H9 (cell line): Measurements from ENCODE around the gene NTF4. TPM values are rescaled to one million over a fixed set of nuclear protein-coding genes. Genes with fewer than 3 reads are reported as not detected.

Experiments used
- DNase-seq: peaks from one replicate; pipeline ENCODE4 v3.0.0-alpha.2; 2017
- H2AFZ ChIP-seq: one replicate; pipeline ENCODE4 v1.6.1; 2013; ENCODE audit warnings: mild to moderate bottlenecking, low read length, control low read depth, moderate library complexity
- H2AK5ac ChIP-seq: 2 replicates; pipeline ENCODE4 v1.6.1; 2013; ENCODE audit warnings: low read length, control low read depth, mixed read lengths; ENCODE audit not compliant: insufficient read length
- H2BK120ac ChIP-seq: one replicate; pipeline ENCODE4 v1.6.1; 2013; ENCODE audit warnings: low read depth, mild to moderate bottlenecking, low read length, control low read depth, inconsistent platforms; ENCODE audit not compliant: poor library complexity, severe bottlenecking
- H2BK12ac ChIP-seq: 2 replicates; pipeline ENCODE4 v1.6.1; 2013; ENCODE audit warnings: low read length, control low read depth, mixed read lengths, low read depth; ENCODE audit not compliant: insufficient read length
- H2BK15ac ChIP-seq: 2 replicates; pipeline ENCODE4 v1.6.1; 2013; ENCODE audit warnings: low read depth, low read length, control low read depth
- H2BK20ac ChIP-seq: one replicate; pipeline ENCODE4 v1.6.1; 2013; ENCODE audit warnings: low read depth, mild to moderate bottlenecking, low read length, control low read depth, inconsistent platforms; ENCODE audit not compliant: poor library complexity, severe bottlenecking
- H2BK5ac ChIP-seq: 2 replicates; pipeline ENCODE4 v1.6.1; 2013; ENCODE audit warnings: low read length, control low read depth, mixed read lengths; ENCODE audit not compliant: insufficient read length
- H3K14ac ChIP-seq: 2 replicates; pipeline ENCODE4 v1.6.1; 2013; ENCODE audit warnings: low read length, control low read depth; ENCODE audit not compliant: insufficient read depth
- H3K18ac ChIP-seq: 2 replicates; pipeline ENCODE4 v1.6.1; 2013; ENCODE audit warnings: low read depth, mild to moderate bottlenecking, mixed read lengths, low read length, control low read depth; ENCODE audit not compliant: insufficient read length
- H3K23ac ChIP-seq: 2 replicates; pipeline ENCODE4 v1.6.1; 2013; ENCODE audit warnings: low read length, control low read depth, mixed read lengths, low read depth; ENCODE audit not compliant: insufficient read length
- H3K23me2 ChIP-seq: 2 replicates; pipeline ENCODE4 v1.6.1; 2013; ENCODE audit warnings: low read depth, mild to moderate bottlenecking, mixed read lengths, low read length, control low read depth; ENCODE audit not compliant: insufficient read length, poor library complexity, severe bottlenecking
- H3K27ac ChIP-seq: 2 replicates; pipeline ENCODE4 v1.5.1; 2013; ENCODE audit warnings: low read length, control low read depth, mixed read lengths, low read depth; ENCODE audit not compliant: insufficient read length
- H3K27me3 ChIP-seq: 2 replicates; pipeline ENCODE4 v1.6.1; 2013; ENCODE audit warnings: low read length, control low read depth, inconsistent platforms; ENCODE audit not compliant: insufficient read depth
- H3K4ac ChIP-seq: 2 replicates; pipeline ENCODE4 v1.6.1; 2013; ENCODE audit warnings: low read depth, mild to moderate bottlenecking, control low read depth, inconsistent platforms, low read length, moderate library complexity
- H3K4me1 ChIP-seq: 2 replicates; pipeline ENCODE4 v1.6.1; 2013; ENCODE audit warnings: low read length, control low read depth, inconsistent platforms; ENCODE audit not compliant: insufficient read depth
- H3K4me2 ChIP-seq: 2 replicates; pipeline ENCODE4 v1.6.1; 2013; ENCODE audit warnings: low read length, control low read depth, mixed read lengths; ENCODE audit not compliant: insufficient read length, insufficient read depth
- H3K56ac ChIP-seq: 2 replicates; pipeline ENCODE4 v1.6.1; 2013; ENCODE audit warnings: low read depth, mild to moderate bottlenecking, mixed read lengths, low read length, control low read depth; ENCODE audit not compliant: insufficient read length
- H3K79me1 ChIP-seq: 2 replicates; pipeline ENCODE4 v1.6.1; 2013; ENCODE audit warnings: low read depth, mild to moderate bottlenecking, moderate library complexity, low read length, control low read depth, inconsistent platforms; ENCODE audit not compliant: insufficient read depth, poor library complexity, severe bottlenecking
- H3K79me2 ChIP-seq: 2 replicates; pipeline ENCODE4 v1.6.1; 2013; ENCODE audit warnings: low read length, control low read depth, inconsistent platforms; ENCODE audit not compliant: insufficient read depth
- H3K9ac ChIP-seq: 2 replicates; pipeline ENCODE4 v1.6.1; 2013; ENCODE audit warnings: low read length, control low read depth, mixed read lengths; ENCODE audit not compliant: insufficient read length; ENCODE audit errors: extremely low read depth
- H3K9me3 ChIP-seq: one replicate; pipeline ENCODE4 v1.6.1; 2013; ENCODE audit warnings: low read depth, low read length, inconsistent platforms; ENCODE audit not compliant: control insufficient read depth
- H3T11ph ChIP-seq: one replicate; pipeline ENCODE4 v1.6.1; 2013; ENCODE audit warnings: mild to moderate bottlenecking, low read length, control low read depth, inconsistent platforms
- H4K20me1 ChIP-seq: one replicate; pipeline ENCODE4 v1.6.1; 2013; ENCODE audit not compliant: control insufficient read depth, insufficient read length, insufficient read depth
- H4K5ac ChIP-seq: 2 replicates; pipeline ENCODE4 v1.6.1; 2013; ENCODE audit warnings: low read depth, mild to moderate bottlenecking, mixed read lengths, low read length, control low read depth; ENCODE audit not compliant: insufficient read length
- H4K8ac ChIP-seq: replicated peaks from 2 replicates; pipeline ENCODE4 v1.6.1; 2013; ENCODE audit warnings: low read length, control low read depth, mixed read lengths, low read depth; ENCODE audit not compliant: insufficient read length
- H4K91ac ChIP-seq: 2 replicates; pipeline ENCODE4 v1.6.1; 2013; ENCODE audit warnings: low read depth, mild to moderate bottlenecking, moderate library complexity, mixed read lengths, low read length, control low read depth; ENCODE audit not compliant: insufficient read length
- H3K27ac Mint-ChIP-seq, 3 experiments: 2 replicates in 2 of 3; 3 replicates in 1 of 3; pipeline ENCODE4 v1.8.0; 2020 to 2021; ENCODE audit warnings: mixed read lengths in 3 of 3, mild to moderate bottlenecking in 1 of 3, moderate library complexity in 1 of 3
- H3K27me3 Mint-ChIP-seq: 2 replicates; pipeline ENCODE4 v1.8.0; 2021; ENCODE audit warnings: low read depth, mild to moderate bottlenecking, moderate library complexity, mixed read lengths
- H3K36me3 Mint-ChIP-seq, 3 experiments: 2 replicates in 2 of 3; 3 replicates in 1 of 3; pipeline ENCODE4 v1.8.0; 2020 to 2021; ENCODE audit warnings: low read depth in 3 of 3, mixed read lengths in 3 of 3; ENCODE audit not compliant: insufficient read depth in 1 of 3
- H3K4me1 Mint-ChIP-seq, 2 experiments: 2 replicates each; pipeline ENCODE4 v1.8.0; 2020; ENCODE audit warnings: mixed read lengths in 2 of 2
- H3K4me3 Mint-ChIP-seq, 2 experiments: 2 replicates in 1 of 2; 3 replicates in 1 of 2; pipeline ENCODE4 v1.8.0; 2020 to 2021; ENCODE audit warnings: mild to moderate bottlenecking in 2 of 2, mixed read lengths in 2 of 2, moderate library complexity in 1 of 2
- H3K9me3 Mint-ChIP-seq, 2 experiments: 2 replicates in 1 of 2; 3 replicates in 1 of 2; pipeline ENCODE4 v1.8.0; 2020; ENCODE audit warnings: mild to moderate bottlenecking in 2 of 2, mixed read lengths in 2 of 2, moderate library complexity in 1 of 2
- WGBS: extraction: QIAGEN DNeasy Blood & Tissue Kit; methylation state at CpG from one replicate; pipeline ENCODE4 v1.1.7; 2013; ENCODE audit warnings: missing lambda C conversion rate, low lambda C conversion rate, mixed read lengths; ENCODE audit not compliant: insufficient read length; ENCODE audit errors: extremely low coverage; 5-methylcytosine and 5-hydroxymethylcytosine counted together
- total RNA-seq: library from RNA; stranded (reverse); gene quantifications from 2 replicates; pipeline ENCODE4 v1.2.1, GENCODE V29; 2021
- TF ChIP-seq, protein P1 (sequence below): fragments of 200-600 bp; sonication (generic); conservative IDR thresholded peaks from 3 replicates; pipeline ENCODE4 v1.8.0; 2021; ENCODE audit warnings: antibody characterized with exemption, mild to moderate bottlenecking

Gene NTF4
- total RNA-seq, 1 experiment from 2014 or later = 2.1 TPM

DNA sequence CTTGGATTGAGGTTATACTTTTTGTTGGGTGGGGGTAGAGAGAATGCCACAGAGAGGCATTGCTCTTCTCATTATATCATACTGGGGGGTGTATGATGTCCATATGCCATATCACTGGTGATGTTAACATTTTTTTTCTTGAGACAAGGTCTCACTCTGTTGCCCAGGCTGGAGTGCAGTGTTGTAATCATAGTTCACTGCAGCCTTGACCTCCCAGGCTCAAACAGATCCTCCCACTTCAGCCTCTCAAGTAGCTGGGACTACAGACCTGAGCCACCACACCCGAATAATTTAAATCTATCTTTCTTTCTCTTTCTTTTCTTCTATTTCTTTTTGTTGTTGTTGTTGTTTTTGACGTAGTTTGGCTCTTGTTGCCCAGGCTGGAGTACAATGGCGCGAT lies 15.8 kb upstream of the NTF4 start:
- H3K9me3 Mint-ChIP-seq = peaks cover 3% of the 10 kb centered on the region in 2 experiments; a peak in 3 of 5 replicates
- TF ChIP-seq, protein P1, sequence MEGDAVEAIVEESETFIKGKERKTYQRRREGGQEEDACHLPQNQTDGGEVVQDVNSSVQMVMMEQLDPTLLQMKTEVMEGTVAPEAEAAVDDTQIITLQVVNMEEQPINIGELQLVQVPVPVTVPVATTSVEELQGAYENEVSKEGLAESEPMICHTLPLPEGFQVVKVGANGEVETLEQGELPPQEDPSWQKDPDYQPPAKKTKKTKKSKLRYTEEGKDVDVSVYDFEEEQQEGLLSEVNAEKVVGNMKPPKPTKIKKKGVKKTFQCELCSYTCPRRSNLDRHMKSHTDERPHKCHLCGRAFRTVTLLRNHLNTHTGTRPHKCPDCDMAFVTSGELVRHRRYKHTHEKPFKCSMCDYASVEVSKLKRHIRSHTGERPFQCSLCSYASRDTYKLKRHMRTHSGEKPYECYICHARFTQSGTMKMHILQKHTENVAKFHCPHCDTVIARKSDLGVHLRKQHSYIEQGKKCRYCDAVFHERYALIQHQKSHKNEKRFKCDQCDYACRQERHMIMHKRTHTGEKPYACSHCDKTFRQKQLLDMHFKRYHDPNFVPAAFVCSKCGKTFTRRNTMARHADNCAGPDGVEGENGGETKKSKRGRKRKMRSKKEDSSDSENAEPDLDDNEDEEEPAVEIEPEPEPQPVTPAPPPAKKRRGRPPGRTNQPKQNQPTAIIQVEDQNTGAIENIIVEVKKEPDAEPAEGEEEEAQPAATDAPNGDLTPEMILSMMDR = no peak
- H4K20me1 ChIP-seq = no peaks in the 10 kb centered on the region
- no peaks in the 10 kb centered on the region for H3K23me2 ChIP-seq
- H2BK20ac ChIP-seq = no peak overlapping the region
- H3K79me1 ChIP-seq = no peaks in the 10 kb centered on the region
- H3K27ac Mint-ChIP-seq = no peak overlapping the region
- no peak overlapping the region for H3K9ac ChIP-seq
- no peak overlapping the region for H2AK5ac ChIP-seq
- H3K56ac ChIP-seq = no peak overlapping the region
- peaks cover 2 to 6% of the 10 kb centered on the region in 2 experiments for H3K4me1 Mint-ChIP-seq
- H3K4me1 ChIP-seq = no peaks in the 10 kb centered on the region
- no peak overlapping the region for H2BK12ac ChIP-seq
- no peaks in the 10 kb centered on the region; a peak in 1 of 7 replicates for H3K36me3 Mint-ChIP-seq
- H3K27me3 Mint-ChIP-seq = peaks cover 42% of the 10 kb centered on the region
- no peak overlapping the region for H3K18ac ChIP-seq
- H3T11ph ChIP-seq = no peak overlapping the region
- H2BK120ac ChIP-seq = no peak overlapping the region
- no peak overlapping the region for H2BK15ac ChIP-seq
- WGBS = no CpG with 5 or more reads among the region's 4 CpGs
- no peak overlapping the region for H4K5ac ChIP-seq
- H2BK5ac ChIP-seq = no peak overlapping the region
- no peaks in the 10 kb centered on the region for H3K27me3 ChIP-seq
- H4K91ac ChIP-seq = no peak overlapping the region
- no peak overlapping the region for H3K23ac ChIP-seq
- no peak overlapping the region for H3K4me2 ChIP-seq
- H4K8ac ChIP-seq = no peak overlapping the region
- no peaks in the 10 kb centered on the region for H3K79me2 ChIP-seq
- H3K27ac ChIP-seq = no peak overlapping the region
- no peak overlapping the region for H3K14ac ChIP-seq
- H3K4ac ChIP-seq = no peak overlapping the region
- no peak for DNase-seq
- H3K4me3 Mint-ChIP-seq = no peak overlapping the region
- H2AFZ ChIP-seq = no peak overlapping the region
- no peaks in the 10 kb centered on the region for H3K9me3 ChIP-seq
